ENCODE results near the gene PAK5. TPM values are rescaled to one million over a fixed set of nuclear protein-coding genes. Genes with fewer than 3 reads are reported as not detected.

Gene PAK5
- total RNA-seq, 1 experiment from 2014 or later, result not detected

DNA sequence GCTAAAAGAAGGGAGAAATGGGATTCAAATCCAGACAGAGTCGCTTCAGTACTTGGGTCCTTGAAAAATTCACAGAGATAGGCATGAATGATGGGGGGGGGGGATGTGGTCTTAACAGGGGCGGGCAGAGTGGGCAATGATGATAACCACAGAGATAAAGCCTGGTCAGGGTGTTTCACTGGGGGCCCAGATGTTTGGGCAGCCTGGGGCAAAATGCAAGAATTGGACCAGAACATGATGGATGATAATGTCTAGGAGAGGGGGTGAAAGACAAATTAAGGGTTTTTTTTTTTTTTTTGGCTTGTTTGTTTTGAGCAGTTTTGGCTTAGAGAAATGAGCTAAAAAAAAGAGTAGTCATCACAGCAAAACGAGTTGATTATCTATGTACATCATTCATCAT lies 267.1 kb downstream of the PAK5 start:
- in situ Hi-C loops (cut with HindIII; ENCODE audit: low pct_unique_long_range_greater_than_20kb, low sequenced_read_pairs), result no loop called here
- DNase-seq (ENCODE audit: low read depth), result no peak

DNA sequence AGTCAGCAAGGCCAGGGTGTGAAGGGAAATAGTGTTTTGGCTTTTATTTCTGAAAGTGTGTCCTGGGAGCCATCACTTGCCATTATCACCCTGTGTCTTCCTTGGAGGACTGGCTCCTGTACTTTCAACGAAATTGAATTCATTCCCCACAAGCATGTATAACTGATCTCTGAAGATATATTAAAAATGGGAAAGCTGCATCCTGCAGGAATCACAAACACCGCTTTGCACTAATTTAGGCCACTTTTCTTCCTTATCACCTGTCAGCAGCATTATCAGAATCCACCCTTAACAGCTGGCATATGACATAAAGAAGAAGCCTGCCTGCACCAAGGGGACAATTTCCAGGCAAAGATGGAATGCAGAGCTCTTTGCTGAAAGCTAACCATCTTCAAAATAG lies 268.3 kb downstream of the PAK5 start:
- in situ Hi-C loops (cut with HindIII; ENCODE audit: low pct_unique_long_range_greater_than_20kb, low sequenced_read_pairs), result no loop called here
- no peak for DNase-seq (ENCODE audit: low read depth)

DNA sequence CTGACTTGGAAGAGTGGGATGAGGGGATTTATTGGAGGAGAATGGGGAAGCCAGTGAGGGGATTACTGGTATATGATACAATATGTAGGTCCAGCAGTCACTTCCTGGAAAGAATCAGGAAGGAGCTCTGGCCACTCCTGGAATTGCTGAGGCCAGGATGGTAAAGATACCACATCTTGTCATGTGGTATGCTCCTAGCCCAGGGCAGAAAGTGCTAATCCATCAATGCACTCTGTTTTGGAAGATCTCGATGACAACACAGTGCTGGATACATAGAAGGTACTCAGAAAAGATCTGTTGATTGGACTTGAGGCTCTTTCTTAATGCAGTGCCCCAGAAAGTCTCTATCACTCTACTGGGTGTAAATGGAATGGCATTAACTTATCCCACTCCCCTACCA lies 271.9 kb downstream of the PAK5 start:
- no peak for DNase-seq (ENCODE audit: low read depth)
- in situ Hi-C loops (cut with HindIII; ENCODE audit: low pct_unique_long_range_greater_than_20kb, low sequenced_read_pairs), result no loop called here

DNA sequence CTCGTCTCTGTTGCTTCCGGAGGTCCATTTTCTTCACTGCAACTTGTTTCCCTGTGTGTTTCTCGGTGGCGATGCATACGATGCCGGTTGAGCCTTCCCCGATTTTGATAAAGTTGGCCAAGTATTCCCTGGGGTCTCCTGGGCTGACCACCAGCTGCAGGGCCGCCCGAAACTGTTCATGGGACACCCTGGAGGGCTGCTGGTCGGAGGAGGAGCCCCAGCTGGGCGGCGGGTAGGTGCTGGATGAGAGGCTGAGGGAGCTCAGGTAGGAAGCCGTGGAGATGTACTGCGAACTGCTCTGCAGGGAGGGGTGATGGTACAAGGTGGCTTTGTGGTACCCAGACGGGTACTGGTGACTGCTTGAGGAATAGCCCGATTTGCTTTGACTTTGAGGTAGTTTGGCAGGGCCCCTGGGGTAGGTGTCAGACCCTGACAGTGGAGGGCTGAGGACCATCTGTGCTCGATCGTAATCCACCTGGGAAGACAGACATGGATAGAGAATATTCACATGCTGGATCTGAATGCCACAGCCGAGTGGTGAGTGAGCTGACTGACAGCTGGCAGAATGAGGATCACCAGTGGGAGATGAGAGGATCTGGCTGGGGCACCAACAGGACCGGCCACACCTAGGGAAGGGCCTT lies 272.8 kb downstream of the PAK5 start:
- DNase-seq (ENCODE audit: low read depth), result no peak
- in situ Hi-C loops (cut with HindIII; ENCODE audit: low pct_unique_long_range_greater_than_20kb, low sequenced_read_pairs), result no loop called here

DNA sequence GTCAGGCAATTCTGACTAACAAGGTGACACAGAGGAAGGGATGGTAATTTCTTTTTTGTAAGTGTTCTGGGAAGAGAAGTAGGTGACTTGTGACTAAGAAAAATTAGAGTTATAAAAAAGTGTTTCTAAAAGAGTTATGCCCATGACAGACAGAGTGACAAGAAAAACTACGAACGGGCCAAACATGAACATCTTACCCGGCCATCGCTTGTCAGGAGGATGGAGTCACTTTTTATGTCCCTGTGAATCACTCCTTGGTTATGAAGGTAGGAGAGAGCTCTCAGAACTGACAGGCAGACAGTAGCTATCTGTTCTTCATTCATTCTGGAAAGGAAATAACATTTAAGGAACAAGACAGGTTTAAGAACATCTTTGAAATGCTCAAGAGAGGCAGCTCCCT lies 281.5 kb downstream of the PAK5 start:
- DNase-seq (ENCODE audit: low read depth), result no peak
- in situ Hi-C loops (cut with HindIII; ENCODE audit: low pct_unique_long_range_greater_than_20kb, low sequenced_read_pairs), result no loop called here

DNA sequence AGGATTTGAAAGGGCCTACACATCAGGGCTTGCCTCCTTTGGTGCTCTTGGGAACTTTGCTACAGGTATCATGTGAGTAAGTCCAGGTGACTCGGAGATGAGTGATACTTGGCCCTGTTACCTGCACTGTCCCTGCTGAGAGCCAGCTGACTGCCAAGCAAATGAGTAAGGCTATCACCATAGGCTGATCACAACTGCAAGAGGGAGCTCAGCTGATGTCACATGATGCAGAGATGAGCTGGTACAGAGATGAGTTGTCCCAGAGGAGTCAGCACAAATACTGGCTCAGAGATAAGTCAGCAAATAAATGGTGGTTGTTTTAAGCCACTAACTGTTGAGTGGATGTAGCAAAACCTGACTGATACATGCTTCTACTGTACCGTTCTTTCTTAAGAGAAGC lies 283.1 kb downstream of the PAK5 start:
- in situ Hi-C loops (cut with HindIII; ENCODE audit: low pct_unique_long_range_greater_than_20kb, low sequenced_read_pairs), result no loop called here
- DNase-seq (ENCODE audit: low read depth), result peak; percentile 41

DNA sequence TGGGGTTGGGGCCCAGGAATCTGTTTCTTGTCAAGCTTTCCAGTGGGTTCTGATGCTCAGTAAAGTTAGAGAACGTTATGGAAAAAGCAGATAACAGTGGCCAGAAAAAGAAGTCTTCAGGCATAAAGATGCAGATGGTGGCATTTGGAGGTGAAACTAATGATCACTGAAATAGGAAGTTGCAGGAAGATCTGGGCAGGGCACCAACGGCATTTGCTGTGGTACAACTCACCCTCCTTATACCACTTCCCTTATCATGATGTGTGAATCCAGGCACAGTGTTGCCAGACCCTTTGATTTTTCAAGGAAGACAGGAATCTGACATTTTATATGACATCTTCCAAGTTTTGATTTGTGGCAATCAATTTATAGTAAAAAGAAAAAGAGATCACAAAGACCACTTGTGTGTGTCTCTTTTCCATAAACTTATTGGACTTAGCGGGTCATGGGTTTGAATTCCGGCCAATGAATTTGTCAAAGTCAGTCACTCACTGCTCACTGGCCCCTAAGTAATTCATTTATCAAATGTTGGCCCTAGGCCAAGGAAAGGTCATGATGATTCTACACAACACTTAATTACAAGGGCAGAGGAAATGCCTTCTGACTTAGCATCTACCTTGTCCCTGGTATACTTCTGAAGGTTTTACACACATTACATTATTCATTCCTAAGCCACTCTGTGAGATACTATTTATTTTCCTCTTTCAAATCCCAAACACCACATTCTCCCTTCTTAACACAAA lies 286.9 kb downstream of the PAK5 start:
- peak; percentile 68 for DNase-seq (ENCODE audit: low read depth)
- in situ Hi-C loops (cut with HindIII; ENCODE audit: low pct_unique_long_range_greater_than_20kb, low sequenced_read_pairs), result no loop called here

DNA sequence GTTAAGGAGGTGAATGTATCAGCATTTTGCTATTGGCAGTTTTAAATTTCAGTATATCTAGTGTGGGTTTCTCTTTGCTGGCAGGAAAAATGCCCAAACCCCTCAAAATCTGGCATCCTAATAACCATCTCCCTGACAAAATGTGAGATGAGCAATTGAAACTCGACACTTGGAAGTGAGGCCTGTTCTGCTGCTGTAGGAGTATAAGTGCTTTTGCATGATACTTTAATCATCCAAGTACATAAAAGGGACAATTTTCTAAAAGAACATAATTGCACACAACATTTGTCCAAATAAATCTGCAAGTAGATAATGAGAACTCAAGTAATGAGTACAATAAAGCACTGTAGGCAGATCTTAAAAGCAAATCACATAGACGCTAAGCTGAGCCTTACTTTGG lies 288.0 kb downstream of the PAK5 start:
- in situ Hi-C loops (cut with HindIII; ENCODE audit: low pct_unique_long_range_greater_than_20kb, low sequenced_read_pairs), result no loop called here
- DNase-seq (ENCODE audit: low read depth), result no peak

DNA sequence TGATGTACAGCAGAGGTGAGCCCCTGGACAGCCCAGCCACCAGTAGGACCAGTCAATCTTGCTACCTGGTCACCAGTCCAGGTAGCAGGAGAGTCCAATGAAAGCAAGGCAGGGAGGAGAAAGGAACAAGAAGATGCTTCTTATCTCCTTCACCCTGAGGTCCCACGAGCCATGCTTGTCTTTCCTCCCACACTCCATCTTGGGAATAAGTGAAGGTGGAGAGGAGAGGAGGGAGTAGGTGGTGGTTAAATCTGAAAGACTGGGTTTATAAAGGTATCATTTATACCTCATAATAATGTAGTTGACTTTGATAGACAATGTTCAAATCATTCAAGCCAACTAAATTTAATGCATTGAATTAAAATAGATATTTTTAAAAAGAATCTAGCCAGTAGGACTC lies 288.6 kb downstream of the PAK5 start:
- in situ Hi-C loops (cut with HindIII; ENCODE audit: low pct_unique_long_range_greater_than_20kb, low sequenced_read_pairs), result no loop called here
- no peak for DNase-seq (ENCODE audit: low read depth)

DNA sequence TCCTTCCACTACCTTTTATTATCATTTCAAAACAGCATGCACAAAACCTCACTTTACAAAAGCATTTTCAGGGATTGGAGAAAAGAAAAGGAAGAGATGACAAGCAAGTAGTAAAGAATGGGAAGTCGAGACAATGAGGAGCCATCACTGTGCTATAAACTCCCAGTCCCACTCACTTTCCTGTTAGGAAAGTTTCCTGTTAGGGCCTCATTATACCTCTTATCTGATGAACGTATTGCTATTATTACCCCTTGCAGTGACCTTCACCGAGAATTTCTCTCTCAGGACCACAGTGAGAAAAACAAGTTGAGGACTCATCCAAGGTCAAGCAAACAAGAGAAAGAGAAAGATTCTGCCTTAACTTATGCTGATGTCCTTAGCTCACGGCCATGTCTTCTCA lies 295.7 kb downstream of the PAK5 start:
- in situ Hi-C loops (cut with HindIII; ENCODE audit: low pct_unique_long_range_greater_than_20kb, low sequenced_read_pairs), result no loop called here
- no peak for DNase-seq (ENCODE audit: low read depth)

DNA sequence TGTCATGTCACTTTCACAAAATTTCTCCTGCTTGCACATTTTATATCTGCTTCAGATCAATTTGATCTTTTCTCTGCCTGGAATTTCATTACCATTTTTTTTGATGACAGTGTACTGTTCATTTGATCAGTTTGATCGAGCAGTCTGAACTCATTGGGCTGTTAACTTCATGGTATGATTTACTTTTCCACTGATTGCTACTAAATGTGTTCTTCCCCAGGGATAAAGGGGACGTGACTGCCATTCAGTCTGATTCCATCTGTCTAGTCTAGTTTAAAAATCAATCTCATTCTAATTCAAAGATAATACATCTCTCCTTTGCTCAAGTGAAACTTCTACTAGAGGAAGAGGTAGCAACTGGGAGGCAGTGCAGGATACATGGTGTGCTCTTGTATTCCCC lies 303.4 kb downstream of the PAK5 start:
- in situ Hi-C loops (cut with HindIII; ENCODE audit: low pct_unique_long_range_greater_than_20kb, low sequenced_read_pairs), result no loop called here
- DNase-seq (ENCODE audit: low read depth), result no peak

DNA sequence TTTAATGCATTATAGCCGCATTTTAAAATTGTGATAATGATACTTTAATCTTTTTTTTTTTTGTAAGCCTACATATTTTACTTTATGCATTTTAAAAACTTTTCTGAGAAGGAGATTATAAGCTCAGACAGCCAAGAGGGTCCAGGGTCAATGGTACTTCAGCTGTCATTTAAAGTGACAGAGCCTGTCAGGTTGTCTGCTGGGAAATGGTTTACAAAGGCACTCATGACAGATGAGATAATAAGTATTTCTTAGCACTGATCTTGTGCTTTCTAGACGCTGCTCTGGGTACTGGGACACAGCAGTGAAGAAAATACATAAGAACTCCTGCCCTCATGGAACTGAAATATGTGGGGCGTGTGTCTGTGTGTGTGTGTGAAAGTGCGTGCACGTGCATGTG lies 304.9 kb downstream of the PAK5 start:
- DNase-seq (ENCODE audit: low read depth), result no peak
- in situ Hi-C loops (cut with HindIII; ENCODE audit: low pct_unique_long_range_greater_than_20kb, low sequenced_read_pairs), result no loop called here

DNA sequence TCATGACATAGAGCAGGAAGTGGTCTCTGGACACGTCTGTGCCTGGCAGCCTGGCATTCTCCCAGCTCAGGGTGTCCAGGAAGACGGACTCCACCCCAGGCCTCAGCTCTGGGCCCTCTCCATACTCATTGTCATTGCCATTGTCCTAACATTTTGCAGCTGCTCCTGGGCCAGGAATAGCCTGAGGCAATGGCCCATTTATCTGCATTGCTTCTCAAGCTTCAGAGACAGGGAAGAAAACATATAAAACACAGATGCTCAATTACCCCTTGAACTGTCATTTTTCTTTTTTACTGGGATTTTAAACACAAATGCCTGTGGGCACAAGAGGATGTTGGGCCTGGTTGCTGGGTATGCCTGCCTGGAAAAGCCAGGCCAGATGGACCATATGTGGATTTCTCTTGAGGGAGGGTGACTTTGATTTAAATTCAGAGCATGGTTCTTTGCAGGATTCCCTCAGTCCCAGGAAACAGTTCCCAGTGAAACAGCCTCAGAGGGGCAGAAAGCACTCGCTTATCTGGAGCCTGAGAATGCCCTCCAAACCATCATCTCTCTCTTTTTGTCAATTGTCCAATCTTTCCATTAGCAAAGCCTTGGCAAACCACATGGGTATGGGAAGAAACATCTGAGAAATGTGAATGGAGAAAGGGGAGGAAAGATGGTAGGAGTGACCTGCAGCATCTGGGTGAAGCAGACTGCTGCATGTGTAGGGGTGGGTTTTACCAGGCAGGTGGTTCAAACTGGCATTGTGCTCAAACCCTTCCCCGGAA lies 306.6 kb downstream of the PAK5 start:
- DNase-seq (ENCODE audit: low read depth), result no peak

DNA sequence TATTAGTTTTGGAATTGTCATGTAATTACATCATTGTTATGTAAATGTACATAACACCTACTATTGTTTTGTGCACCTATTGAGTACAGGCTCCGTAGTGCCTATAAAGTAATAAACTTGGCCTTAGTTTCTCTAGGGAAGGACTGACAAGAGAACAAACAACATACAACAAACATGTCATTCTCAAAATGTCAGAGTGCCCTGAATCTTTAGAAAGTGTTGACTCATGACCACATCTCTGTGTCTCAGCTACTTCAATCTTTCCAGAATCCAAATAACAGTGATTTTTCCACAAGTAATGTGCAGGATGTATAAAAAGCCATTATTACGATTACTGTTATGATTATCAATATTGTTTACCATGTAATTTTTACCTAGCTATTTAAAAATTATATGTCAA lies 307.3 kb downstream of the PAK5 start:
- DNase-seq (ENCODE audit: low read depth), result no peak
- in situ Hi-C loops (cut with HindIII; ENCODE audit: low pct_unique_long_range_greater_than_20kb, low sequenced_read_pairs), result no loop called here

More for the DNA sequence above, 306.6 kb downstream of the PAK5 start:
- in situ Hi-C loops (cut with HindIII; ENCODE audit: low pct_unique_long_range_greater_than_20kb, low sequenced_read_pairs), result no loop called here

DNA sequence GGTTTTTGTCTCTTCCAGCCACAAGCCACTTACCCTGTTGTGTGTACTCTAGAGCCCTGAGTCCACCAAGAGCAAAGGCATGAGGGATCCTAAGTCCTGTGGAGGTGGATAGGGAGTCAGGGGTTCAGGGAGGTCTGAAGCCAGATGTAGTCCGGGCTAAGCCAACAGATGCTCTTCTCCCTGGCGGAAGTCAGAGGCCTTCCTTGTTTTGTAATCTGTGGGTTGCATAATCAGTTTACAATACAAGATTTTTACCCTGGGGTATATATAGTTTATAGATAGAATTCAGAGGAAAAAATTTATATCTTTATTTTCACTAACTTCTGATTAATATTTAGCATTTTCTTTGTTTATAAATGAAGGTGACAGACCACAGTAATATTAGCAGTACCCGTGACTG lies 315.2 kb downstream of the PAK5 start:
- in situ Hi-C loops (cut with HindIII; ENCODE audit: low pct_unique_long_range_greater_than_20kb, low sequenced_read_pairs), result no loop called here
- no peak for DNase-seq (ENCODE audit: low read depth)

DNA sequence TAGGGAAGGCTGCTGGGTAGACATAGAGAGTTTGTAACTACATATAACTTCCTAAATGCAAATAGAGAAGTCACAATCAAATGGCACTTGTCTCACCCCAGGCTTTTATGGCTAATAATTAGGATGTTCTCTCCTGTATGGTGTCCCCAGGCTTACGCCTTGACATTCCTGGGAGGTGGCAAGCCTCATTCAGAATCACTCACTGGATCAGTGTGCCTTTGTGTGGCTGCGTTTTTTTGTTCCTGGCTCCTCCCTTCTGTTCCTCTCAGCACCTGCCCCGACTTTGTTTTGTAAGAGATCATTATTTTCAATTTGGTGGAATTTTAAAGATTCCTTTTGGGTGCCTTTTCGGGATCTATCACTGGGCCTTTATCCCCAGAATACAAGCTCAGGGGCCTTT lies 318.8 kb downstream of the PAK5 start:
- in situ Hi-C loops (cut with HindIII; ENCODE audit: low pct_unique_long_range_greater_than_20kb, low sequenced_read_pairs), result no loop called here
- no peak for DNase-seq (ENCODE audit: low read depth)

DNA sequence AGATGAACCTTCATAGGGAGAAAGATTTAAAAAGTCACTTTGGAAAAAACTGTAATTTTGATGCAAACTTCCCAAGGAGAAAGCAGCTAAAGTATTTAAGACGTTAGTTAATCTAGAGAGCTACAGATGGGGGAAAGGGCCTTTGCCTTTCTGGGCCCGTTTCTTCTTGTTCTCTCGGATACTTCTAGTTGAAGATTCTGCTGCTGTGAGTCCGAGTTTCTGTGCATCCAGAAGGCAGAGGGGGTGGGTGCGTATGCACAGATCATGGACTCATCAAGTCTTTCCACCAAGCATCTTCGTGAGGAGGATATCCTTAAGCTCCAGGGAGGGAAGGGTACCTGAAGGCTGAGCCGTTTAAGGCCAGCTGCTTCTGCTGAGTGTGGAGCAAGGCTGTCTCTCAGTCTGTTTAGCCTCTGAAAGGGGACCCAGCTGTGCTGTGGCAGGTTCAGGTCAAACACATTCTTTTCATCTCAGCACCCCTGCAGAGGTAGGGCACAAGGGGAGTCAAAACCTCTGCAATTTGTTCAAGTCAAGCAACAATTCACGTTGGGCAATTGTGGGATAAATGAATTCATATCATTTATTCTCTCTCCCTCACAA lies 320.2 kb downstream of the PAK5 start:
- DNase-seq (ENCODE audit: low read depth), result no peak
- in situ Hi-C loops (cut with HindIII; ENCODE audit: low pct_unique_long_range_greater_than_20kb, low sequenced_read_pairs), result no loop called here

DNA sequence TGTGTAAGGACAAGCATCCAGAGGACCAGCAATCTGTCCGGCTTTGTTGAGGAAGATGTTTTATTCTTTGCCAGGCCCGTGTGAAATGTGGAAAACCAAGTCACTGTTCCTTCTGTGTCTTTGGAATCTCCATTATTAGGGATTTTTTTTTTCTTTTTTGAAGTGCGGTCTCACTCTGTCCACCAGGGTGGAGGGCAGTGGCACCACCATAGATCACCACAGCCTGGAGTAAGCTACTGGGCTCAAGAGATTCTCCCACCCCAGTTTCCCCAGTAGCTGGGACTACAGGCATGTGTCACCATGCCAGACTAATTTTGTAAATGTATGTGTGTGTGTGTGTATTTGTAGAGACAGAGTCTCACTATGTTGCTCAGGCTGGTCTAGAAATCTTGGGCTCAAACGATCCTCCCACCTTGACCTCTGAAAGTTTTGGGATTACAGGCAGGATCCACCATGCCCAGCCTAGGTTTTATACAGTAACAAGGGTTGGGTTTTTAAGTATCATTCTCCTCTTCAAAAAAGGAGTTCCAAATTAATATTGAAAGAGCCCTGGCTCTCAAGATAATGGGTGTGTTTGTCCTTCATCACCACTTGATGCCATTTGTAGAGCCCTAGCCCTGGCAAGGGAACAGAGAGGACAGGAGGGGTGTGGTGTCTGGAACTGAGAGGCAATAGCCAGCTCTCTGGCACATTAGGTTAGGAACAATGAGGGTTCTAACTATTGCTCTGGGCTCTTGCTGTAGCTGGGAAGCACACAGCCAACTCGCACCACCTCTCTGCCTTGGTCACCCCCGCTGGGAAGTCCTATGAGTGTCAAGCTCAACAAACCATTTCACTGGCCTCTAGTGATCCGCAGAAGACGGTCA lies 321.3 kb downstream of the PAK5 start:
- no peak for DNase-seq (ENCODE audit: low read depth)
- in situ Hi-C loops (cut with HindIII; ENCODE audit: low pct_unique_long_range_greater_than_20kb, low sequenced_read_pairs), result no loop called here
